Mammary epithelial cell (primary cell): ENCODE measurements around the gene ATP8A1.

Experiments used
- CTCF ChIP-seq, 2 donors: IDR thresholded peaks in 1 of 2; conservative IDR thresholded peaks in 1 of 2; 2 replicates each; pipeline ENCODE4 v1.5.1; 2011 to 2012; ENCODE audit warnings: inconsistent platforms in 2 of 2, low read length in 2 of 2, mild to moderate bottlenecking in 2 of 2, control low read depth in 1 of 2, low read depth in 1 of 2; ENCODE audit not compliant: insufficient read depth in 1 of 2; ENCODE audit errors: extremely low read depth in 1 of 2
- EZH2 ChIP-seq: IDR thresholded peaks from 2 replicates; pipeline ENCODE4 v1.6.1; 2012; ENCODE audit warnings: low read length, inconsistent platforms, borderline replicate concordance

DNA sequence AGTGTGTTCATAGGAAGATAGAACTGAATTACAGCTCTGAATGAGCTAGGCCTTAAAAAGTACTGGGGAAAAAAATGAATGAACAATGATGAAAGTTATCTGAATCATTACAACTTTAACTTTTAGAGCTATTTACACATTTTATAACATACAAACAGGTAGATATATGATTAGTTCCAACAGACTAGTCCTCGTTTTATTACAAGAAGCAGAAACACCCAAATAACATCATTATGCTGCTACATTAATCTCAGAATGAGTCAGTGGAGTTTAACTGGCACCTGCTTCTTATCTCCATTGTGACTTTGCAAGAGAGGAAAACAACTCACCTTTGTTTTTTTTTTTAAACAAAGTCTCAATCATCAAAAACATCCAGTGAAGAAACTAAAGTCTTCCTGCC, 15.2 kb downstream of the ATP8A1 start:
- TF ChIP-seq CTCF (conservative IDR thresholded peaks at IDR 0.05 in 1 of 2, IDR thresholded peaks at IDR 0.05 in 1 of 2; ENCODE audit: extremely low read depth in 1 of 2, insufficient read depth in 1 of 2, low read depth in 1 of 2, low read length in 2 of 2) (no peak), EZH2 (no peak)
